HG02970 (cell line): ENCODE results near the gene SUDS3.

ENCODE experiments used
- ATAC-seq: cut with Tn5 transposase; IDR thresholded peaks from one replicate; pipeline ENCODE4 v1.9.1; 2021; ENCODE audit warnings: mild to moderate bottlenecking, moderate library complexity, moderate number of reproducible peaks; ENCODE audit not compliant: unreplicated experiment, low FRiP score

Gene SUDS3

DNA sequence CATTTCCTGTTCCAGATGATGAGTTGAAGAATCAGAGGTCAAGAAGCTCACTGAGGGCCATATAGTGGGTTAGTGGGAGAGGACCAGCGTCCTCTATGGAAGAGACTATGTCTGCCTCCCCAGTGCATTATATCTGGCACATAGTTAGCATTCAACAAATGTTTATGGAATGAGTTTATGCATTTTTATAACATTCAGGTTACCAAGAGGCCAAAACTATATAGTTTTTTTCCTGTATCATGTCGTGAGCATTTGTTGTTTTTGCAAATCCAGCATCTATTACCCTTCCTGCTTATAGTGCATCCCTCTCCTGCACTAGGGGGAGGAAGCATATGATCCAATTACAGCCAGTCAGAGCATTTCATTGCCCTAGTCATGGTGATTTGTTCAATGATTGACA is 60.6 kb downstream of the SUDS3 start:
- ATAC-seq, result no peak

DNA sequence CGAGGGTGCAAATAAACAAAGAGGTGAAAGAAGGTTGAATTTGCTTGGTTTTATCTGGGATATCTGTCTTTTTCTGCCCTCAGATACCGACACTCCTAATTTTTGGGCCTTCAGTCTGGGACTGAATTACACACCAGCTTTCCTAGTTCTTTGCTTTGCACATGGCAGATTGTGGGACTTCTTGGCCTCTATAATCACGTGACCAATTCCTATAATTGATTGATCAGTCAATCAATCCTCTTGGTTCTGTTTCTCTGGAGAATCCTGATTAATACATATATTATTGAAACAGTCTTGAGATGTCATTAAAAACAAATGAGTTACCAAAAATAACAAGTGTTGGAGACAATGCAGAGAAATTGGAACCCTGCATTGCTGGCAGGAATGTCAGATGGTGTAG is 62.7 kb downstream of the SUDS3 start:
- ATAC-seq, result no peak

DNA sequence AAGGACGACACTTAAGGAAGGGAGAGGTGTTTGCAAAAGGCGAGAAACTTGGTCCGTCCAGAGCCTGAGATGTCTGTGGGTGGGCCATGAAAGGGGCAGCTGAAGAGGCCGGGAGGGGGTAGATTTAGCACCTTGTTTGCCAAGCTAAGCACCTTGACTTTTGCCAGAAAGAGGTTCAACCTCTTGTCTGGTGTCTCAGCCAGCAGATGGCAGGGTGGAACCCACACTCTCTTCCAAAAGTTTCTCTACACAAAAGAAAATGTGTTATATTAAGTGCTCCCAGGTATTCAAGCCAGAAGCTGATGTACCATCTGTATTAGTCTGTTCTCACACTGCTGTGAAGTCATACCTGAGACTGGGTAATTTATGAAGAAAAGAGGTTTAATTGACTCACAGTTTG is 69.9 kb downstream of the SUDS3 start:
- no peak for ATAC-seq

DNA sequence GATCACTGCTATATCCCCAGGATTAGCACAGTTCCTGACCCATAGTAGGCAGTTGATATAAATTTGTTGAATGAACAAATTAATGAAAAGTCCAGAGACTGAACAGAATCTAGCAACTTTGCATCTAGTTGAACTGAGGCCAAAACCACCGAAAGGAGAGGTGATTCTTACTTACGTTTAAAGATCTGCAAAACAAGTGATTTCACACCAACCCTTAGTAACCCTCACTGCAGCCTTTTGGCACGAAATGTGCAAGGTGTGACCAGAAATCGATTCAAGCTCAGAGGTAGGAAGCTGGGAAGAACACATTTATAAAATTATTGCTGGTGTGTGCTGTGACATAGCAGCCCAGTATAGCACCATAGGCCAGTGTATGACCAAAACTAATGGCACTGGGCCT is 70.8 kb downstream of the SUDS3 start:
- no peak for ATAC-seq

DNA sequence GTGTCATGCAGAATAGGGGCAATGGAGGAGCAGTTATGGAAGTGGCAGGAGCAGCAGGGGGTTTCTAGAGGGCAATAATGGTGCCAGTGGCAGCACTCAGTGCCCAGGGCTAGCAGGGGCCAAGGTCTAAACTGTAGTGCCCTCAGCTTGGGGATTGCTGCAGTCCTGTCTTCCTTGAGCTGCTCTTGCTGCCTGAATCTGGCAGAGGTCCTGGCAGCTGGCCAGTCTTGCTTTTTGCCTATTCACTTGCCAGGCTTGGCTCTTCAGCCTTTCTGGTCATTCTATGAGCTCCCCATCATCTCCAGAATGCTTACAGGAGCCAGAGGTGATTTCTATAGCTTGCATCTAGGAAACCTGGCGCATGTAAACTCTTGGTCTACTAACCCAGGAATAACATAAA is 72.0 kb downstream of the SUDS3 start:
- ATAC-seq, result no peak

DNA sequence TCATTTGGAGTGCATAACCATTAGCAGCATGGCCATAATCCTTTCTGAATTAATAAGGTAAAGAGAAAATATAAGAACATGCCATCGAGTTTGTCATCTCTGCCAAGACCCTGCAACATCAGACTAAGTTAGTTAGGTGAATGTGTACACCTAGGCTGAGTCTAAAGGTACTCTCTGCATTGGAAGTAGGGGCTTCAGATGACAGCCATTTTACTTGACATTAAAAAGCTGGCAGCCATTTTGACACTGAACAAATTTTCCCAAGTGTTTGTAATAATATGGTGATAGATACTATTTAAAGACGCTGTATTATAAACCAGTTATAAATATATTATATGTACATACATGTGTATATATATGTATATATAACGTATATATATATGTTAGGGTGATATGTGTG is 79.0 kb downstream of the SUDS3 start:
- no peak for ATAC-seq

DNA sequence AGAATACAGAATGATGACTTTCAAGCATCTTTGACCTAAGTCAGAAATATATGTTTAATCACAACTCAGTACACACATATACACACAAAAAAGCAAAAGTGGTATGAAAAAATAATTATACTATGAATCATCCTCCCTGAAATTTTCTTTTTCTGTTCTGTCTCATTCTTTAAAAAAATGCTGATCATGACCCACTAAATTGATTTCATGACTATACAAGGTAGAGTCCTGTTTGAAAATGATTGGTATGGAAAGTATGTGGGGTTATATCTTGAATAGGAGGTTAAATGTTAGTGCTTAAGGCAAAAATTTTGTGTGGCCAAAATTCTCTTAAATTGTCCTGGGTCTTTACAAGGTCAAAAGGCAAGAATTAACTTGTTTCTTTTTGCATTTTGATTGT is 80.4 kb downstream of the SUDS3 start:
- ATAC-seq, result no peak

DNA sequence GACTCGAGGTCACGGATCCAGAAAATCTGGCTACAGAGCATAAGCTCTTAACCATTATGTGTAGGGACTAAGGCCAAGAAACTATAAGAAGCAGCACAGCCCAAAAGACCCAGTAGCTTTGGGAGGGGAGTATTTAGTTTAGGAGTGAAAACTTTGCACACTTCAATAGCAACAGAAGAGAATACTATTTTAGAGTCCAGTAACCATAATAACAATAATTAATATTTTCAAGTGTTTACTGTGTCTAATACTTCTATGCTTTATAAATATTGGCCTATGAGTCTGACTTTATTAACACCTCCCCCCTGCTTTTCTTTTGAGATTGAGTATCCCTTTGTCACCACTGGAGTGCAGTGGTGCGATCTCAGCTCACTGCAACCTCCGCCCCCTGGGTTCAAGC is 82.8 kb downstream of the SUDS3 start:
- ATAC-seq, result no peak

DNA sequence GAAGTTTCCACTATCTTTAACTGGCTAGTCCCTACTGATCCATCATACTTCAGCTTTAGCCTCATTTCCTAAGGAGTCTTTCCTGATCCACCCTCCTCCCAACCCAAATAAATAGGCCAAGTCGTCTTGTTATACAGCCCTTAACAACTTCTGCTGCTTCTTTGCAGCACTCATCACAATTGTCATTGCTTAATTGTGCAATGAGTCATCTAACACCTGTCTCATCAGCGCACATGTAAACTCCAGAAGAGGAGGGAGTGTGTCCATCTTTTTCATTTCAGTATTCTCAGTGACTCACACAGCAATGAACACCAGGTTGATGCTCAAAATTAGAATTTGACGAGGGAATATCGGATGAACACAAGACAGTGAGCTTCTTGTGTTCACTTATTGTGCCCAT is 87.3 kb downstream of the SUDS3 start:
- ATAC-seq, result no peak

DNA sequence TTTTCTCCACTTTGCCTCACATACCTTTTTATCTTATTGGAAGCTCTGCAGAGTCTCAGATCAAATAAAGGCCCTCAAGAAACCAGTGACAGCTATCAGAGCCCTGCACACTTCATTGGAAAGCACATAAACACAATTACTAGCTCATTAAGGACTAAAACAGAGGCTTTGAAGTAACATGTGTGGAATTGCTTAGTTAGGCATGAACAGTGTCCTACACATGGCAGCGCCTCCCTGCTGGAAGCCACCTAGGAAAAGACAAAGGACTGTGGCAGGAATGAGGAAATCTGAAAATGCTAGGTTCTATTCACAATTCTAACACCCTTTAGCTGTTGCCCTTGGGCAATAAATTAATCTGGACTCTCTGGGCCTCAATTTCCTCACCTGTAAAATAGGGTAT is 89.4 kb downstream of the SUDS3 start:
- ATAC-seq, result no peak
